DMS79 treated with DMSO at 0.1 percent for 48 hours (cell line): Measurements from ENCODE around the gene NDUFA13.

Experiments
- DNase-seq: peaks from one replicate; lab custom pipeline; 2025; lab: John Stamatoyannopoulos, UW

The NDUFA13 gene

GRCh38 chr19:19548915-19549759 lies 33.1 kb downstream of the NDUFA13 start:
- DNase-seq = no peak

DNA sequence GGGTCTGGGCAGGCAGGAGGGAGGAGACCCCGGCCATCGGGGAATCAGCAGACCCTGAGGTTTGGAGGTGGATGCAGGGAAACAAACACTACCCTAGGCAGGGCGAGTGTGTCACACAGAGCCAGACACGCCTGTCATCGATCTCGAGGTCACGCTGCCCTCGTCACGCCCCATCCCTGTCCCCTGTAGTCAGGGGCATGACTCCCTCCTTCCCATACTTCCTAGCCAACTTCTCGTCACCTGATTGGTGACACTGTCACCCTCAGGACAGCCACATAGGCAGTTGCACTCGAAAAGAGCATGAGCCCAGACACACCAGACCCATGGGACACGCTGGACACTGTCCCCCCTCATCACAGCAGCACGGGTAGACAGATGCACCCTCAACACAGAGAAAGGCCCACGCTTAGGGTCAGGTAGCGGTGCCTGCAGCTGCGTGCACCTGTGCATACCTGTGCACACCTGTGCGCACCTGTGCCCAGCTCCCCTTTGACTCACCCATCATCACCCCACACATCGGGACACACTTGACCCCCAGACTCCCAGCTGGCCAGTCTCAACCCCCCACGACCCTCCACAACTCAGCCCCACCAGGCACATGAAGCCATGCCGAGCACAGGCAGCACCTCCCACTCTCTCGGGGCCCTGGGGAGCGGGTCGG lies 33.9 kb downstream of the NDUFA13 start:
- DNase-seq = no peak

DNA sequence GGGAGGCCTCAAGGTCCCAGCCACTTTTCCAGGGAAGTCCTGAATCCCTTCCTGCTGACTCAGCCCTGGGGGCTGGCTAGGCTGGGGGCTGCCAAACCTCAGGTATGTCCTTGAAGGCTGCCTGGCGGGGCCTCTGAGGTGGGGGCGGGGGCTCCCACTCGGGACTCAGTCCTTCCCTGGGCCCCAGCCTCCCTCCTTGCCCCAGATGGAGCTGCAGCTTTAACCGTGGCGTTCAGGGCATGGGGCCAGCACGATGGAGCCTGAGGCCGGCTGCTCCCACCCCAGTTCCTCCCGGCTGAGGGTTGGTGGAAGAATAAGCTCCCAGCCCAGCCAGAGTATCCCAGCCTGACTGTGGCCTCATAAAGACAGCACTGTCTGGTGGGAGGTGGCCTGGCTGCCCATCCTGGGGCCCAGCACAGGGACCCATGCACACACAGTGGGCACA lies 34.5 kb downstream of the NDUFA13 start:
- DNase-seq = no peak

DNA sequence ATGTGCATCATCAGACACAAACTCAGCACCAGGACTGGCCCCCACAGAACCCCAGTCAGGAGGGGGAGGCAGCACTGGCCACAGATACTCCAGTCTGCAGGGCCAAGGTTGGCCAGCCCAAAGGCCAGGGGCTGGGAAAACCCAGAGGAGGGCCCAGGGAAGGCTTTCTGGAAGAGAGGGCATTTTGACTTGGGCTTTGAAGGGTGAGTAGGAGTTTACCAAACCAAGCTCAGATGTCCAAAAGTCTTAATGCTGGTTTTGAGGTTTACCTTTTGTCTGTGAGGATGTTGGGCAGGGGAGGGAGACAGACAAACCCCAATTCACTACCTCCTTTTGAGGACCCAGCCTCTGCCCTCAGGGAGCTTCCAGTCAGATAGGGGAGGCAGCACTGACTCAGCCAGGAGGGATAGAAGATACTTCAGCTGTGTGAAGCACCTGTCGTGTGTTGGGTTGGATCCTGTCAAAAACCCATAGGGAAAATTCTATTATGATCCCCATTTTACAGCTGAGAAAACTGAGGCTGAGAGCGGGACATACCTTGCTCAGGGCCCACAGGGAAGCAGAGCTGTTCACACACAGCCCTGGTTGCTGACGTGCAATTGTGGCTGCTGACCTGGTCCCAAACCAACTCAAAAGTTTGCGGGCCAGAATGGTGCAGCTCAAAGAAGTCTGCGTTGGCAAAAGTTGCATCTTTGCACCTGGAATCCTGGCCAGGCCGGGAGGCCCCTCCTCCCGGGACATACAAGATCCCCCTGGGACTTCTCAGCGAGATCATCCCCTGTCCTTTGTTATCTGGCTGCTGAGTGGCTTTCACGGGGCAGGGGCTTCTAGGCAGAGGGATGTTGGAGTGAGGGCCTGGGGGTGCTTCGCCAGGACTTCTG lies 35.2 kb downstream of the NDUFA13 start:
- no peak for DNase-seq

DNA sequence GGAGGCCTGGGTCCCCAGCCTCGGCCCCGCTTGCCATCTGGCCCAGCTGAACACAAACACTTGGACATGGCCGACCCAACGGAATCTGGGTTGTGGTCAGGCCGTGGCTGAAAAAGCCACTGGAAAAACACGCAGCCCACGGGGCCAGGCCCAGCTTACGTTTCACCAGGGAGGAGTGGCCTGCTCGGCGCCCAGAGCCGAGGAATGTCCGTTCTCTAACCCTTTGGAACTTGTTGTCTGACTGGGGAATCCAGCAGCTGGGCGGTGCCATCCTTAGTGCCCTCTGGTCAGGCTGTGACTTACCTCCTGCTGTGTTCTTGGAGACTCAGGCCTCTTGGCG lies 35.8 kb downstream of the NDUFA13 start:
- DNase-seq = no peak

- no peak for DNase-seq
Observed at GRCh38 chr19:19552798-19553197, 36.8 kb downstream of the NDUFA13 start.

- DNase-seq = no peak
Observed at GRCh38 chr19:19553670-19554069, 37.6 kb downstream of the NDUFA13 start.

DNA sequence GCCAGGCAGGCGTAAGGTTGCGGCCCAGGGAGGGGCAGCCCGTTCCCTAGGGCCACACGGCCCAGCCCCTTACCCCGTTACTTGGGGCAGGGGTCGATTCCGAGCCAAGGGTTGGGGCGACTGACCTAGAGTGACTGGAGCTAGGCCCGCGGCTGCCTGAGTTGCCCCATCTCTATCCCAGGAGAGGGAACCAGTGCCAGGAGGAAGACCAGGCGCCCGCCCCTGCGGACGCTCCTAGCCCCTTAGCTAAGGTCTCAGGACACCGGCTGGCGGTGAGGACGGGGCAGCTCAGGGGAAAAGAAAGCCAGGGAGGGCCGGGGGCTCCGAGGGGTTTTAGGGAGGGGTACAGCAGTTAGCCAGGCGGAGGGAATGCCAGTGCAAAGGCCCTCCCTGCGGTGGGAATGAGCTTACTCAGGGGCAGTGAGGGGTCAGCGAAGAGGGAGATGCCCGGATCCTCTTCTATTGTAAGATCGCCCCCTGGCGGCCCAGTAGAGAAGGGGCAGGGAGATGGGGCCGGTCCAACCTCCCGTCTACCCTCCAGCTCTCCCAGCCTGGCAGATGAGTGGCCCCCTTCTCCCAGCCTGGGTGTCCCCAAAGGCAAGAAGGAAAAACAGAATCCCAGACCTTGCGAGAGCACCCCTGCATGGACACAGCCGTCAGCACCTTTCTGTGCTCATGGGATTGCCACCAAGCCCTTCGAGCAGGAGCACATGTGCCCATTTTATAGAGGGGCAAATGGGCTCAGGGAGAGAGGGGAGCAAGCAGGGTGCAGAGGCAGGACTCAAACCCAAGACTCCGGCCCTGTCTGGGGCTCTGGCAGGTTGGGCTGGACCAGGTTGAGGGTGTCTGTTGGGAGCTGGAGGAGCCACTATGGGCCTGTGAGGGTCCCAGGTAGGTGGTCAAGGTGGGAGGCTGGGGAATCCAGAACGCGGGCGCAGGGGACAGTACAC lies 38.3 kb downstream of the NDUFA13 start:
- DNase-seq = no peak

- DNase-seq = no peak
Observed at GRCh38 chr19:19558055-19558454, 42.0 kb downstream of the NDUFA13 start.

DNA sequence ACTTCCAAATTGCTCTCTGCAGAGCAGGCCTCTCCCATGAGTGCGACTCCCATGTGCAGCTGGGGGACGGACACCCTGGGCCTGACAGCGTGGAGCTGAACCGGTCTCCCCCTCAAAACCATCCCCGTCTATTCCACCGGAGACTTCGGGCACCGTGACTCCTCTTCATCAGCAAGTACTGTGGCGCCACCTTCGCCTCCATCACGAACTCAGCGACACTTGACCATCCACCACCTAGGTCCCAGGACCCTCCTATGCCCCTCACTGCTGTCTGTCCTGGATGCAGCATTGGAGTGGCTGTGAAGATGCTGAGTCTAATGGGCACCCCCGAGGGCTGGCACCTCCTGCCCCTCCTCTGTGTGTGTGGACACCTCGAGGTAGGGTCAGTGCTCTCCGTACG lies 42.6 kb downstream of the NDUFA13 start:
- DNase-seq = no peak

DNA sequence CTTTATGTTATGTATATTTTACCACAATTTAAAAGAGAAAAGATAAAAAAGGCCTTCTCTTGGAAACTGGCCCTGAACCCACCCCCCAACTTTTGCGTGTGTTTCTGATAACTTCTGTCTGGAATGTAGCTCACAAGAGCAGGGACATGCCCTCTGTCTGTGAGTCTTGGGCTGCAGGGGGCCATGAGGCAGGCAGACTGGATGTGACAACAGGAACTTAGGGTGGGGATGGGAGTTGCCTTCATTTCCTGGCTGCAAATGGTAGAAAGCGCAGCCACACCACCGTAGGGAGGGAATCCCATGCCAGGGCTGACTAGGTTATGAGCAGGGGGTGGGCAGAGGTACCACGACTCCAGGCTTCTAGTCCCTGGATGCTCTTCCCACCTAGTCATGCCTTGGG lies 43.9 kb downstream of the NDUFA13 start:
- no peak for DNase-seq

DNA sequence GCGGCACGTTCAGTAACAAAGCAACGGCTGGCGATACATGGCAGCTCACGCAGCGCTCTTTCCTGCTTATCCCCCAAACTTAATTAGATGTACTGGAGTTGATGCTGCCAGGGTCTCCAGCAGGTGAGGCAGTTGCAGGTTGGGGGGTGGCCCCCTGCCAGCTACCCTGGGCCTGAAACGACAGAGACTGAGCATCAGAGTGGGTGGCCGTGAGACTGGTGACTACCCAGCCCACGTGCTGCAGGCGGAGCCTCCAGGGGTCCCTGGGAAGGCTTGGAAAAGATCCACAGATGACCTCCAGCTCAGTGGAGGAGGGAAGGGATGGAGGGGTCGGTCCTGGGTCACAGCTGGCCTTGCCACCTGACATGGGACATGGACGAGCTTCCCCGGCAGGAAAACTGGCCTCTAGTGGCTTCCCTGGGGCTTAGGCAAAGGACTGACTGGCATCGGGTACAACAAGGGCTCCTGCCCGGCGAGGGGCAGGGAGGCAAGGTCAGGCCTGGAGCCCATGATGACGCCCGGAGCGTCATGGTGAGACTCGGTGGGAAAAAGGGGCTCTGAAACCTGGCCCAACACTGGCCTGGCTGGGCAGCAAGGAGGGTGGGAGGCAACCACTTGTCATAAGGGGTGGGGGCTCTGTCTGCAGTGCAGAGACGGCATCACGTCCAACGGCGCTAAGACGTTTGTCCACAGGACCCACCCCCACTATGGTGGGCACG lies 46.1 kb downstream of the NDUFA13 start:
- no peak for DNase-seq

DNA sequence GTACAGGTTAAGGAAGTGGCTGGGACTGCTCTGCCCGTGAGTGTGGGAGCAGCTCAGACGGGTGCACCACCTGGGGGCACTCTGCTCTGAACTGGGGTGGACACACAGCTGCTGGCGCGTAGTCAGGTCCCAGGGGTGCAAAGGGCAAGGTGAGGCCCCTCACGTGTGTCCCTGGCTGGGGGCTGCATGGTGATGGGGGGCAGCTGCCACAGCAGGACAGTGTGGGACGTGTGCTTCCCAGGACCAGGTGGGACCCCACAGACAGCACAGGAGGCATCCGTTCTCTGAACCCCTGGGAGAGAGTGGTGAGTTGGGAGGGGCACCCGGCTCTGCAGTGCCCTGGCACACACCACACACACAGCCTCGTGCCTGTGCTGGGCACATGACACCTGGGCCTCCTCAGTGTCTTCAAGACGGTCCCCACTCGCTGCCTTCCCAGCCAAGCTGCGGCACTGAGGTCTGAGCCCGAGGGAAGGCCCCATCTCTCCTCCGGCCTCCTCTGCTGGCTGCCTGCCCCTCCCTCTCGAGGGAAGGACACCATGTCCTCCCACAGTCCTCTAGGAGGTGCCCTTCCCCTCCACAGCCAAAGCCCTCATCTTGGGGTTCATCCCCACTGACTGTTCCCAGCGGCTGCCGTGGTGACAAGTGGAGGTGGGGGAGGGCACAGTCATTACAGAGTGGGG lies 46.8 kb downstream of the NDUFA13 start:
- DNase-seq = no peak

- DNase-seq = no peak
Observed at GRCh38 chr19:19563348-19563848, 47.4 kb downstream of the NDUFA13 start.

DNA sequence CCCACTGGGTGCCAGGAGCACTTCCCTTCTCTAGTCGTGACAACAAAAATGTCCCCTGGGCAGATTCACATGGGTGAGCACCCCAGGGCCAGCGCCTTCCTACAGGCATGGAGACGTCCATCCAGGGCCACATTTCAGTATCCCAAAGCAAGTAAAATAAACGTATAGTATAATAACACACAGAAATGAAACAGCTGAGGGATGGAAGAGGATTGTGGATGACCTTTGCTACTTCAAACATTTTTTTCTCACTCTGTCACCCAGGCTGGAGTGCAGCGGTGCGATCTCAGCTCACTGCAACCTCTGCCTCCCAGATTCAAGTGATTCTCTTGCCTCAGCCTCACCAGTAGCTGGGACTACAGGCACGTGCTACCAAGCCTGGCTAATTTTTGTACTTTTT lies 50.3 kb downstream of the NDUFA13 start:
- DNase-seq = no peak

DNA sequence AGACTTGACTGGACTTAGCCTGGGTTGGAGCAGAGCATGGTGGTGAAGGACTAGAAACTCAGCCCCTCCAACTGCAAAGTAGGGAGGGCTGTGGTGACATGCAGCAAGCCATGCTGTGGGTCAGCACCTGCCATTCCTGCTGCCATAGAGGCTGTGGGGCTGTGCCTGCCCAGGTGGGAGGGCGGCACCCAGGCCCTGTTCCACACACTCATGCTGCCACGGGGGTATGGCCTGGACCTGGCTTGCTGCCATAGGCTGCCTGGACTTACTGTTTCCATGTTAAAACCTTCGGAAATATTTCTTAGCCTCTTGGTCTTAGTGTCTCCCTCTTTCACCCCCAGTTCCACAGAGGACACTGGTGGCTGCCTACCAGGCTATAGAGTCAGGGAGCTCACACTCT lies 51.4 kb downstream of the NDUFA13 start:
- no peak for DNase-seq

DNA sequence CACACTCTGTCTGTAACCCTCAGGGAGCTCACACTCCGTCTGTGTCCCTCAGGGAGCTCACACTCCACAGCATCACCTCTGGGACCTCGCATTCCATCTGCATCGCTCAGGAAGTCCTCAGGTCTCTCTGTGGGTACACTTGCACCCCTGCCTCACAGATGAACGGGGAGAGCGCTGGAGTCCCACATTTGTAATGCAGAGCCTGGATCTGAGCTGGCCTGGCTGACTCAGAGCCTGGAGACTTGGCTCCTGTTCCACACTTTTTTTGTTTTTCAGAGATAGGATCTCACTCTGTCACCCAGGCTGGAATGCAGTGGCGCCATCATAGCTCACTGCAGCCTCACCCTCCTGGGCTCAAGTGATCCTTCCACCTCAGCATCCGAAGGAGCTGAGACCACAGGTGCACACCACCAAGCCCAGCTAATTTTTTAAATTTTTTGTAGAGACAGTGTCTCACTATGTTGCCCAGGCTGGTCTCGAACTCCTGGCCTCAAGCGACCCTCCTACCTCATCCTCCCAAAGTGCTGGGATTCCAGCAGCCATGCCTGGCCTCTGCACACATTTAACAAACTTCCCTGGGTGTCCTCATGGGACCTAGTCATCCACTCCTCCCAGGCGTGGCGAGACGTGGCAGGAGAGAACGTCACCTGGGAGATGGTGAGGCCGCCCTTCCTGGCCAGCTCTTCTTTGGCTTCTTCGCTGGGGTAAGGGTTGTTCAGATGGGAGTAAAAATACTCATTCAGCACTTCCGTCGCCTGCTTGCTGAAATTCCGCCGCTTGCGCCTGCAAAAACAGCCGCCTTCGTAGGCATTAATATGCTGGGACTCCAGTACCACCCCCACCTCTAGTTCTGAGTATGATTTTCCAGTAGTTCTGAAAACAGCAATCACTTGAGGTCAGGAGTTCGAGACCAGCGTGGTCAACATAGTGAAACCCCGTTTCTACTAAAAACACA lies 53.1 kb downstream of the NDUFA13 start:
- no peak for DNase-seq

GRCh38 chr19:19570571-19570970 lies 54.5 kb downstream of the NDUFA13 start:
- DNase-seq = no peak
